SH-SY5Y (cell line): ENCODE results near the gene MCFD2.

Experiments used
- GATA2 ChIP-seq: IDR thresholded peaks from 2 replicates; pipeline ENCODE4 v1.6.1; 2011; ENCODE audit warnings: mild to moderate bottlenecking, low read depth, low read length
- GATA3 ChIP-seq: IDR thresholded peaks from 2 replicates; pipeline ENCODE4 v1.6.1; 2011; ENCODE audit warnings: low read depth, mild to moderate bottlenecking, low read length, moderate library complexity

DNA sequence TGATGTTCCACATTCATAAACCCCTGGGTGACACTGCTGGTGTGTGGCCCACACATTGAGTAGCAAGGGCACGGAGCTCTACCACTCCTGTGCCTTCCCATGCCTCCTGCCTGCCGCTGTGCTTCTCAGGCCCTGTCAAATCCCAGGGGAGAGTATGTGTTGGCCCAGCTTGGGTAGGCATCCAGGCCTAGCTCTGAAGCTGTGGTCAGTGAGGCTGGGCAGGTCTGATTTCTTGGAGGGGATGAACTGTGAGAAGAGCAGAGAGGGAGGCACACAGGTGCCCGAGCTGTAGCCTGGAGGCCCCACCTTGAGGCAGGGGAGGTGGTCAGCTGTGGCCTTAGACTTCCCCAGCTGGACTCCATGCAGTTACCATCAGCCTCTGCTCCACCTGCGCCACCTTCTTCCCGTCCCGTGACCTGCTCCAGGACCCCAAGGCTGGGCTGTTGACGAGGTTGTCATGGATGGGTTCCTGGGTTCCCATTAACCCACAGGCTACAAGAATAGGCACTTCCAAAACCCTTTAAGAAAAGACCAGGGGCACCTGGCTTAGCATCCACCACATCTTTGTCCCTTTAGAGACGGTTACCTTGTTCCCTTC lies 23.6 kb downstream of the MCFD2 start:
- TF ChIP-seq GATA2 = no peak
- TF ChIP-seq GATA3 = no peak
